Stimulated activated CD8-positive, alpha-beta memory T cell treated with anti-CD3 and anti-CD28 coated beads, Interleukin-15, amount 100 ng/mL, for 4 hours (primary cell): ENCODE data around the gene AGO4.
"Not testable (repeated sequence)": the region's sequence is repeated elsewhere in the genome, so short reads cannot be mapped to it uniquely, and the experiment has no call there.

Source experiments
- DNase-seq, 2 donors: peaks; one replicate each; pipeline ENCODE4 v3.0.0-alpha.2; 2020; ENCODE audit warnings: low read depth in 2 of 2

The AGO4 gene

GRCh38 chr1:35810096-35810881, 2.5 kb downstream of the AGO4 start:
- no peak for DNase-seq

- not testable (repeated sequence) for DNase-seq
These were observed 4.9 kb downstream of the AGO4 start for GRCh38 chr1:35812754-35813153.

GRCh38 chr1:35825255-35825654, 17.4 kb downstream of the AGO4 start:
- DNase-seq, result no peak

- no peak for DNase-seq
These were observed 24.6 kb downstream of the AGO4 start for GRCh38 chr1:35832276-35832905.

GRCh38 chr1:35833395-35833794, 25.6 kb downstream of the AGO4 start:
- DNase-seq, result no peak

- DNase-seq, result no peak
These were observed 26.4 kb downstream of the AGO4 start for GRCh38 chr1:35834218-35834617.

GRCh38 chr1:35835398-35835797, 27.6 kb downstream of the AGO4 start:
- no peak for DNase-seq

- no peak for DNase-seq
These were observed 28.9 kb downstream of the AGO4 start for GRCh38 chr1:35836734-35837133.

GRCh38 chr1:35838693-35839245, 31.0 kb downstream of the AGO4 start:
- DNase-seq, result no peak

- DNase-seq, result no peak
These were observed 37.0 kb downstream of the AGO4 start for GRCh38 chr1:35844826-35845225.

- DNase-seq, result no peak
These were observed 38.0 kb downstream of the AGO4 start for GRCh38 chr1:35845766-35846165.

- DNase-seq, result no peak
These were observed 40.2 kb downstream of the AGO4 start for GRCh38 chr1:35847935-35848565.

GRCh38 chr1:35850051-35850450, 42.2 kb downstream of the AGO4 start:
- no peak for DNase-seq

- DNase-seq, result no peak
These were observed 42.9 kb downstream of the AGO4 start for GRCh38 chr1:35850716-35851115.

GRCh38 chr1:35851132-35851869, 43.5 kb downstream of the AGO4 start:
- no peak for DNase-seq

- DNase-seq, result no peak
These were observed 44.4 kb downstream of the AGO4 start for GRCh38 chr1:35852241-35852640.

- no peak for DNase-seq
These were observed 47.3 kb downstream of the AGO4 start for GRCh38 chr1:35854989-35855700.

- no peak for DNase-seq
These were observed 49.1 kb downstream of the AGO4 start for GRCh38 chr1:35856964-35857363.

- DNase-seq, result no peak
These were observed 50.0 kb downstream of the AGO4 start for GRCh38 chr1:35857830-35858229.

GRCh38 chr1:35860696-35861095, 52.9 kb downstream of the AGO4 start:
- DNase-seq, result no peak

- DNase-seq, result no peak
These were observed 55.3 kb downstream of the AGO4 start for GRCh38 chr1:35863136-35863535.
